SK-N-SH (cell line): ENCODE data around the gene FCHSD2. TPM values are rescaled to one million over a fixed set of nuclear protein-coding genes. Genes with fewer than 3 reads are reported as not detected.

ENCODE experiments used
- CTCF ChIA-PET: fragments of 300-600, 350-600 bp; formaldehyde crosslinking; extraction: SDS; loops from one replicate; lab custom pipeline; 2021; lab: Yijun Ruan, JAX
- POLR2A ChIA-PET: fragments of 350-600 bp; sonication (Branson Sonifier 250); formaldehyde crosslinking; extraction: SDS; loops from one replicate; lab custom pipeline; 2020; ENCODE audit warnings: antibody characterized with exemption, inconsistent platforms; lab: Yijun Ruan, JAX
- DNase-seq: peaks from one replicate; pipeline ENCODE4 v3.0.0; 2012
- H2AFZ ChIP-seq: fragments of 200-600 bp; sonication (generic); 2 replicates; pipeline ENCODE4 v1.8.1; 2016; ENCODE audit warnings: antibody characterized with exemption, mild to moderate bottlenecking, low read depth
- H3F3A ChIP-seq: fragments of 200-600 bp; sonication (generic); replicated peaks from 2 replicates; pipeline ENCODE3; 2016; ENCODE audit warnings: antibody characterized with exemption, mild to moderate bottlenecking; ENCODE audit not compliant: insufficient read depth
- H3K27ac ChIP-seq, 2 experiments: fragments of 200-500 bp in 1 of 2; fragments of 200-600 bp in 1 of 2; sonication (Bioruptor generic) in 1 of 2; sonication (generic), shearing (Covaris generic) in 1 of 2; 2 replicates each; pipeline versions ENCODE4 v1.5.1 to v1.6.1; 2014 to 2016; ENCODE audit warnings: low read depth in 2 of 2, inconsistent platforms in 1 of 2, low read length in 1 of 2, mild to moderate bottlenecking in 1 of 2, mixed read lengths in 1 of 2
- H3K27me3 ChIP-seq: fragments of 200-600 bp; sonication (generic), shearing (Covaris generic); 2 replicates; pipeline ENCODE4 v1.6.1; 2016; ENCODE audit warnings: mixed run types; ENCODE audit not compliant: insufficient read depth
- H3K36me3 ChIP-seq, 2 experiments: fragments of 200-500 bp in 1 of 2; fragments of 200-600 bp in 1 of 2; sonication (Bioruptor generic) in 1 of 2; sonication (generic) in 1 of 2; replicated peaks in 1 of 2; 2 replicates each; pipeline versions ENCODE3 to v1.5.1; 2014 to 2016; ENCODE audit warnings: low read length in 1 of 2, mild to moderate bottlenecking in 1 of 2; ENCODE audit not compliant: insufficient read depth in 2 of 2, control insufficient read depth in 1 of 2
- H3K4me1 ChIP-seq, 2 experiments: fragments of 200-500 bp in 1 of 2; fragments of 200-600 bp in 1 of 2; sonication (Bioruptor generic) in 1 of 2; sonication (generic), shearing (Covaris generic) in 1 of 2; 2 replicates each; pipeline versions ENCODE4 v1.5.1 to v1.6.1; 2014 to 2016; ENCODE audit warnings: low read depth in 1 of 2, low read length in 1 of 2, mixed run types in 1 of 2; ENCODE audit not compliant: insufficient read depth in 2 of 2, control insufficient read depth in 1 of 2
- H3K4me2 ChIP-seq: fragments of 200-600 bp; sonication (generic), shearing (Covaris generic); 2 replicates; pipeline ENCODE4 v1.6.1; 2017; ENCODE audit warnings: mixed run types
- H3K4me3 ChIP-seq, 2 experiments: fragments of 200-500 bp in 1 of 2; fragments of 200-600 bp in 1 of 2; sonication (Bioruptor generic) in 1 of 2; sonication (generic), shearing (Covaris generic) in 1 of 2; 2 replicates each; pipeline versions ENCODE4 v1.5.1 to v1.8.1; 2014 to 2016; ENCODE audit warnings: low read depth in 2 of 2, inconsistent platforms in 1 of 2, low read length in 1 of 2, mild to moderate bottlenecking in 1 of 2, mixed read lengths in 1 of 2, moderate library complexity in 1 of 2
- H3K79me2 ChIP-seq: fragments of 200-600 bp; sonication (generic); 2 replicates; pipeline ENCODE4 v1.8.1; 2017; ENCODE audit warnings: mild to moderate bottlenecking; ENCODE audit not compliant: insufficient read depth
- H3K9ac ChIP-seq: fragments of 200-600 bp; sonication (generic); 2 replicates; pipeline ENCODE4 v1.6.1; 2017; ENCODE audit warnings: mixed run types
- H3K9me2 ChIP-seq: fragments of 200-600 bp; sonication (generic); 2 replicates; pipeline ENCODE4 v1.6.1; 2017; ENCODE audit warnings: mixed run types
- H3K9me3 ChIP-seq: fragments of 200-600 bp; sonication (generic); 2 replicates; pipeline ENCODE4 v1.6.1; 2017; ENCODE audit warnings: mixed run types, mild to moderate bottlenecking, moderate library complexity
- H4K20me1 ChIP-seq: fragments of 200-600 bp; sonication (generic); 2 replicates; pipeline ENCODE4 v1.6.1; 2017; ENCODE audit warnings: mild to moderate bottlenecking, mixed run types; ENCODE audit not compliant: insufficient read depth
- ELF1 ChIP-seq: IDR thresholded peaks from 2 replicates; pipeline ENCODE4 v1.4.0; 2012
- EP300 ChIP-seq, 2 experiments: IDR thresholded peaks; 2 replicates each; pipeline versions ENCODE4 v1.4.0 to v1.6.1; 2012; ENCODE audit warnings: borderline replicate concordance in 1 of 2, low read depth in 1 of 2, low read length in 1 of 2
- FOXM1 ChIP-seq: IDR thresholded peaks from 2 replicates; pipeline ENCODE4 v1.4.0; 2012; ENCODE audit warnings: low read depth, mild to moderate bottlenecking
- GABPA ChIP-seq: IDR thresholded peaks from 2 replicates; pipeline ENCODE4 v1.4.0; 2012; ENCODE audit warnings: low read depth, mild to moderate bottlenecking
- GATA2 ChIP-seq: sonication (generic); formaldehyde crosslinking; IDR thresholded peaks from 2 replicates; pipeline ENCODE4 v1.5.0; 2020; ENCODE audit warnings: mild to moderate bottlenecking, missing genetic modification reagents
- NFIC ChIP-seq: IDR thresholded peaks from 2 replicates; pipeline ENCODE4 v1.4.0; 2012; ENCODE audit warnings: borderline replicate concordance
- RAD21 ChIP-seq: IDR thresholded peaks from 2 replicates; pipeline ENCODE4 v1.6.1; 2012; ENCODE audit warnings: mild to moderate bottlenecking, low read length
- RCOR1 ChIP-seq: fragments of 150-350 bp; IDR thresholded peaks from 2 replicates; pipeline ENCODE4 v1.6.1; 2017; ENCODE audit warnings: antibody characterized with exemption, low read length
- RFX5 ChIP-seq: IDR thresholded peaks from 2 replicates; pipeline ENCODE4 v1.6.1; 2012; ENCODE audit warnings: mild to moderate bottlenecking, improper control_type of control experiment, low read length
- RXRA ChIP-seq: IDR thresholded peaks from 2 replicates; pipeline ENCODE4 v1.4.0; 2012; ENCODE audit warnings: low read depth, mild to moderate bottlenecking, borderline replicate concordance
- SIN3A ChIP-seq: IDR thresholded peaks from 2 replicates; pipeline ENCODE4 v1.6.1; 2012; ENCODE audit warnings: low read depth, mild to moderate bottlenecking, low read length, moderate library complexity, borderline replicate concordance
- TAF1 ChIP-seq: IDR thresholded peaks from 2 replicates; pipeline ENCODE4 v1.6.1; 2012; ENCODE audit warnings: low read depth, mild to moderate bottlenecking, low read length, moderate library complexity, borderline replicate concordance
- TEAD4 ChIP-seq: IDR thresholded peaks from 2 replicates; pipeline ENCODE4 v1.4.0; 2012; ENCODE audit warnings: mild to moderate bottlenecking, borderline replicate concordance; ENCODE audit not compliant: insufficient read depth
- USF1 ChIP-seq: IDR thresholded peaks from 2 replicates; pipeline ENCODE4 v1.4.0; 2012; ENCODE audit warnings: low read depth, borderline replicate concordance
- WGBS: methylation state at CpG from one replicate; pipeline ENCODE4 v1.1.6; 2017; ENCODE audit warnings: low lambda C conversion rate; 5-methylcytosine and 5-hydroxymethylcytosine counted together
- polyA plus RNA-seq, 3 experiments: library from polyadenylated mRNA; depleted of rRNA; stranded (reverse); fragments of >200 nt; gene quantifications; 2 replicates each; pipeline ENCODE4 v1.2.3, GENCODE V29; 2012

The FCHSD2 gene
- polyA plus RNA-seq, 1 of the 3 experiments (the other 2 are of a cell fraction): 10.4 TPM

- no peaks in the 10 kb centered on the region for H3K79me2 ChIP-seq
- 100% methylated on average over 5 of the region's 5 CpGs for WGBS
- H3K36me3 ChIP-seq: peaks cover 7 to 8% of the 10 kb centered on the region in 2 experiments
- ChIA-PET CTCF (interaction anchor here (11.4 kb wide), 1 partner anchor 344 kb away, joined by 271 read pairs; no protein-coding TSS in a partner anchor), POLR2A (no interaction called here)
- no peaks in the 10 kb centered on the region for H3K27me3 ChIP-seq
- H3K4me2 ChIP-seq: no peak overlapping the region
- peaks cover 4% of the 10 kb centered on the region for H3F3A ChIP-seq
- H3K9me3 ChIP-seq: no peaks in the 10 kb centered on the region
- H3K4me3 ChIP-seq: no peak overlapping the region
- H3K4me1 ChIP-seq: peaks cover 5 to 10% of the 10 kb centered on the region in 2 experiments; a peak in 2 of 4 replicates
- no peaks in the 10 kb centered on the region for H3K9me2 ChIP-seq
- DNase-seq: no peak
- no peak overlapping the region for H3K27ac ChIP-seq
- TF ChIP-seq GATA2 (no peak), RAD21 (no peak), RXRA (no peak), FOXM1 (no peak), TEAD4 (no peak), RCOR1 (no peak), GABPA (no peak), RFX5 (no peak), TAF1 (no peak), SIN3A (no peak), USF1 (no peak)
- no peak overlapping the region for H2AFZ ChIP-seq
- H4K20me1 ChIP-seq: no peaks in the 10 kb centered on the region
- no peak overlapping the region for H3K9ac ChIP-seq
Observed at GRCh38 chr11:72834905-72835304, 307.2 kb downstream of the FCHSD2 start.

GRCh38 chr11:72833811-72834493 lies 308.2 kb downstream of the FCHSD2 start:
- no peak for TF ChIP-seq TEAD4
- no peak for TF ChIP-seq NFIC
- TF ChIP-seq EP300 (IDR thresholded peaks at IDR 0.05; ENCODE audit: borderline replicate concordance in 1 of 2, low read depth in 1 of 2, low read length in 1 of 2): no peak
- no peak for TF ChIP-seq ELF1
- TF ChIP-seq, all 33 proteins: peak for 0
- WGBS: 77% methylated on average over 8 of the region's 8 CpGs
- H3K4me3 ChIP-seq: no peak overlapping the region
- DNase-seq: no peak
- H3K36me3 ChIP-seq: peaks cover 6 to 7% of the 10 kb centered on the region in 2 experiments
- H3K9ac ChIP-seq: no peak overlapping the region
- H3K4me1 ChIP-seq: peaks cover 5 to 10% of the 10 kb centered on the region in 2 experiments; a peak in 2 of 4 replicates
- no peaks in the 10 kb centered on the region for H4K20me1 ChIP-seq
- H3F3A ChIP-seq: peaks cover 4% of the 10 kb centered on the region
- H3K9me2 ChIP-seq: no peaks in the 10 kb centered on the region
- H3K27ac ChIP-seq: no peak overlapping the region
- no peak overlapping the region for H2AFZ ChIP-seq
- H3K79me2 ChIP-seq: no peaks in the 10 kb centered on the region
- POLR2A ChIA-PET: no interaction called here
- H3K4me2 ChIP-seq: no peak overlapping the region
- no peaks in the 10 kb centered on the region for H3K27me3 ChIP-seq
- CTCF ChIA-PET: interaction anchor here (1.2 to 11.4 kb wide), 5 partner anchors 8 to 456 kb away, joined by 3 to 271 read pairs (median 30); partner anchors contain the start of gene FCHSD2
- no peaks in the 10 kb centered on the region for H3K9me3 ChIP-seq
